ENCODE data around the gene PTDSS2. TPM values are rescaled to one million over a fixed set of nuclear protein-coding genes. Genes with fewer than 3 reads are reported as not detected.
A peak's percentile ranks its signal among the peaks of the same experiment; 100 is the strongest.

The PTDSS2 gene
- polyA plus RNA-seq, 2 of the 4 experiments (the other 2 are of a cell fraction) = 23.4 to 38.9 TPM

DNA sequence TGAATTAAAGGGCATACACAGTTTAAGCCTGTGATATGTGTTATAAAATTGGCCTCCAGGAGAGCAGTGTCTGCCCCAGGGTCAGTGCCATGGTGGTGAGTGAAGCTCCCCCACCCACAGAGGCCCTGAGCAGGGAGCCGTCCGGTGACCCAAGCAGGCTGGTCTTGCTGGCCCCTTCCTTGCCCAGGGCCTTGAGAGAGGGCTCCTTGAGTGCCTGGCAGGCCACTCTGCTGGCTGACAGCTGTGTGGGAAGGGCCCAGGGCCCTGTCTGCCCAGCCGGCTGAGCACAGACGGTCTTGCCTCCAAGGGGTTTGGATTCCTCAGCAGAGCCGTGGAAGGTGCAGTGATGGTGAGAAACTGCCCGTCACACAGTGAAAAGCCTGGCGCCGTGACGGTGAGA is 25.9 kb downstream of the PTDSS2 start:
- CTCF ChIA-PET = interaction anchor here (1.1 kb wide), 1 partner anchor 13 kb away, joined by 3 read pairs; no protein-coding TSS in a partner anchor
- Histone ChIP-seq H3K4me1 (no peaks in the 10 kb centered on the region), H3K27ac (no peak overlapping the region), H3K4me3 (no peak overlapping the region), H3K4me2 (no peak overlapping the region), H3K9me3 (no peaks in the 10 kb centered on the region)
- FAIRE-seq (no peak), ATAC-seq (peak; percentile 27 to 33; a peak in 1 of 6 replicates), DNase-seq (ENCODE audit: low read depth in 1 of 2, low spot score in 1 of 2) (no peak)
- WGBS (ENCODE audit: missing lambda C conversion rate) = 91% methylated on average over 7 of the region's 9 CpGs
- POLR2A ChIA-PET = no interaction called here
- TF ChIP-seq CTCF (IDR thresholded peaks at IDR 0.05) = no peak
- no peak for TF ChIP-seq HDAC2 (IDR thresholded peaks at IDR 0.05)
- TF ChIP-seq, protein P1, sequence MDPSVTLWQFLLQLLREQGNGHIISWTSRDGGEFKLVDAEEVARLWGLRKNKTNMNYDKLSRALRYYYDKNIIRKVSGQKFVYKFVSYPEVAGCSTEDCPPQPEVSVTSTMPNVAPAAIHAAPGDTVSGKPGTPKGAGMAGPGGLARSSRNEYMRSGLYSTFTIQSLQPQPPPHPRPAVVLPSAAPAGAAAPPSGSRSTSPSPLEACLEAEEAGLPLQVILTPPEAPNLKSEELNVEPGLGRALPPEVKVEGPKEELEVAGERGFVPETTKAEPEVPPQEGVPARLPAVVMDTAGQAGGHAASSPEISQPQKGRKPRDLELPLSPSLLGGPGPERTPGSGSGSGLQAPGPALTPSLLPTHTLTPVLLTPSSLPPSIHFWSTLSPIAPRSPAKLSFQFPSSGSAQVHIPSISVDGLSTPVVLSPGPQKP (IDR thresholded peaks at IDR 0.05; ENCODE audit: low read depth, low read length) = no peak
- no peak for TF ChIP-seq KDM5A (IDR thresholded peaks at IDR 0.05)
- TF ChIP-seq SREBF2 (IDR thresholded peaks at IDR 0.05) = no peak
- TF ChIP-seq MYC (IDR thresholded peaks at IDR 0.05; ENCODE audit: borderline replicate concordance, low read length) = no peak
- TF ChIP-seq MAZ (IDR thresholded peaks at IDR 0.05; ENCODE audit: borderline replicate concordance, low read depth, low read length) = no peak
- no peak for TF ChIP-seq POLR2A (IDR thresholded peaks at IDR 0.05; ENCODE audit: low read length)
- no peak for TF ChIP-seq BCL3 (IDR thresholded peaks at IDR 0.05)
- no peak for TF ChIP-seq RFX5 (IDR thresholded peaks at IDR 0.05)
- TF ChIP-seq ZFP36 (IDR thresholded peaks at IDR 0.05; ENCODE audit: borderline replicate concordance, partially characterized antibody) = no peak
- TF ChIP-seq KDM1A (IDR thresholded peaks at IDR 0.05; ENCODE audit: low read depth) = no peak
- TF ChIP-seq MAX (IDR thresholded peaks at IDR 0.05) = no peak
- TF ChIP-seq, protein P2, sequence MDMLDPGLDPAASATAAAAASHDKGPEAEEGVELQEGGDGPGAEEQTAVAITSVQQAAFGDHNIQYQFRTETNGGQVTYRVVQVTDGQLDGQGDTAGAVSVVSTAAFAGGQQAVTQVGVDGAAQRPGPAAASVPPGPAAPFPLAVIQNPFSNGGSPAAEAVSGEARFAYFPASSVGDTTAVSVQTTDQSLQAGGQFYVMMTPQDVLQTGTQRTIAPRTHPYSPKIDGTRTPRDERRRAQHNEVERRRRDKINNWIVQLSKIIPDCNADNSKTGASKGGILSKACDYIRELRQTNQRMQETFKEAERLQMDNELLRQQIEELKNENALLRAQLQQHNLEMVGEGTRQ (IDR thresholded peaks at IDR 0.05) = no peak
- no peak for TF ChIP-seq ZNF302 (CRISPR knock-in tag; IDR thresholded peaks at IDR 0.05)
- TF ChIP-seq HMGXB4 (CRISPR knock-in tag; IDR thresholded peaks at IDR 0.05; ENCODE audit: borderline replicate concordance) = no peak

- ATAC-seq (no peak), DNase-seq (ENCODE audit: low read depth in 1 of 2, low spot score in 1 of 2) (no peak), FAIRE-seq (no peak)
- ChIA-PET POLR2A (no interaction called here), CTCF (interaction anchor here (0.7 to 1.1 kb wide), 3 partner anchors 13 to 28 kb away, joined by 3 to 5 read pairs (median 3); no protein-coding TSS in a partner anchor)
- Histone ChIP-seq H3K9me3 (no peaks in the 10 kb centered on the region), H3K4me2 (no peak overlapping the region), H3K4me1 (no peaks in the 10 kb centered on the region), H3K27ac (no peak overlapping the region), H3K4me3 (no peak overlapping the region)
- TF ChIP-seq TP53 (CRISPR knock-in tag; IDR thresholded peaks at IDR 0.05) = no peak
- TF ChIP-seq NR3C1 (IDR thresholded peaks at IDR 0.05) = no peak
- no peak for TF ChIP-seq POLR2AphosphoS2 (conservative IDR thresholded peaks at IDR 0.05; ENCODE audit: low read length)
- no peak for TF ChIP-seq HOXA7 (CRISPR knock-in tag; IDR thresholded peaks at IDR 0.05)
- TF ChIP-seq RCOR1 (IDR thresholded peaks at IDR 0.05; ENCODE audit: low read depth, low read length) = no peak
- no peak for TF ChIP-seq MAFK (IDR thresholded peaks at IDR 0.05; ENCODE audit: partially characterized antibody)
- TF ChIP-seq HOXB13 (CRISPR knock-in tag; IDR thresholded peaks at IDR 0.05; ENCODE audit: low read depth) = no peak
- TF ChIP-seq SREBF2 (IDR thresholded peaks at IDR 0.05) = no peak
- no peak for TF ChIP-seq PHF8 (IDR thresholded peaks at IDR 0.05; ENCODE audit: borderline replicate concordance, low read depth)
- TF ChIP-seq FOSL2 (IDR thresholded peaks at IDR 0.05) = no peak
- TF ChIP-seq FOSL2 (CRISPR knock-in tag; IDR thresholded peaks at IDR 0.05) = no peak
- TF ChIP-seq HOXB5 (CRISPR knock-in tag; IDR thresholded peaks at IDR 0.05) = no peak
- no peak for TF ChIP-seq FOSB (CRISPR knock-in tag; IDR thresholded peaks at IDR 0.05)
- no peak for TF ChIP-seq BCL3 (IDR thresholded peaks at IDR 0.05)
- TF ChIP-seq JUN (IDR thresholded peaks at IDR 0.05) = no peak
- no peak for TF ChIP-seq HES2 (IDR thresholded peaks at IDR 0.05)
- no peak for TF ChIP-seq ESRRA (IDR thresholded peaks at IDR 0.05; ENCODE audit: borderline replicate concordance, low read length)
- TF ChIP-seq KDM5A (IDR thresholded peaks at IDR 0.05) = no peak
- no peak for TF ChIP-seq JUNB (IDR thresholded peaks at IDR 0.05)
- 96% methylated on average over 15 of the region's 15 CpGs for WGBS (ENCODE audit: missing lambda C conversion rate)
These were observed 26.3 kb downstream of the PTDSS2 start for GRCh38 chr11:476416-476815.
